Stimulated activated naive CD4-positive, alpha-beta T cell treated with Interleukin-2 at 50 U/mL for 16 hours (primary cell): ENCODE results near the gene FERMT2.

Experiments used
- DNase-seq: peaks from one replicate; lab custom pipeline; 2025; lab: John Stamatoyannopoulos, UW

The FERMT2 gene

GRCh38 chr14:52821805-52822250 lies 129.0 kb downstream of the FERMT2 start:
- no peak for DNase-seq

DNA sequence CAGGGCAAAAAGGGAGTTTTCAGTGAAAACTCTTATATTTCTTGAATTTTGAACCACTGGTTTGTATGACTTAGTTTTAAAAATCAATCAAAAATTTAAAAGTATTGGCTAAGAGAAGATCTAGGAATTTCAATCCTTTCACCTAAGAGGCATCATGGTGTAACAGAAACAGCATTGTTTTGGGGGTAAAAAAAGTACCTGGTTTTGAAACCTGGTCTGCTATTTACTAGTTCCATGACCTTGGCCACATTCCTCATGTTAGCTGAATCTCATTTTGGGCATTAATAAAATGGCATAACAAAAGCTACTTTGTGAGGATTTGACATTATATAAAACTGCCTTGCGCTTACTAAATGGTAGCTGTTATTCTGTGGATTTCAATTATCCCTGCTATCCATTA lies 142.7 kb downstream of the FERMT2 start:
- DNase-seq = no peak
